Osteocyte (in vitro differentiated cells): ENCODE measurements around the gene TBC1D17. TPM values are rescaled to one million over a fixed set of nuclear protein-coding genes. Genes with fewer than 3 reads are reported as not detected.

ENCODE experiments used
- DNase-seq: peaks from one replicate; pipeline ENCODE4 v3.0.0; 2021; ENCODE audit warnings: mixed read lengths; ENCODE audit not compliant: unreplicated experiment; ENCODE audit errors: extremely low spot score
- H3K27ac Mint-ChIP-seq: one replicate; pipeline ENCODE4 v1.8.0; 2021; ENCODE audit warnings: mild to moderate bottlenecking, mixed read lengths; ENCODE audit not compliant: unreplicated experiment
- H3K27me3 Mint-ChIP-seq: one replicate; pipeline ENCODE4 v1.8.0; 2021; ENCODE audit warnings: mixed read lengths; ENCODE audit not compliant: unreplicated experiment
- H3K36me3 Mint-ChIP-seq: one replicate; pipeline ENCODE4 v1.8.0; 2021; ENCODE audit warnings: mixed read lengths; ENCODE audit not compliant: unreplicated experiment
- H3K4me1 Mint-ChIP-seq: one replicate; pipeline ENCODE4 v1.8.0; 2021; ENCODE audit warnings: mixed read lengths; ENCODE audit not compliant: unreplicated experiment
- H3K4me3 Mint-ChIP-seq: one replicate; pipeline ENCODE4 v1.8.0; 2021; ENCODE audit warnings: mild to moderate bottlenecking, moderate library complexity, mixed read lengths; ENCODE audit not compliant: unreplicated experiment
- H3K9me3 Mint-ChIP-seq: one replicate; pipeline ENCODE4 v1.8.0; 2021; ENCODE audit warnings: mixed read lengths; ENCODE audit not compliant: unreplicated experiment
- CTCF ChIP-seq: fragments of 200-600 bp; sonication (generic); IDR thresholded peaks from 2 replicates; pipeline ENCODE4 v1.5.0; 2021; ENCODE audit warnings: antibody characterized with exemption, mild to moderate bottlenecking, moderate library complexity
- total RNA-seq: library from RNA; stranded (reverse); gene quantifications from 2 replicates; pipeline ENCODE4 v1.2.1, GENCODE V29; 2021

The TBC1D17 gene
- total RNA-seq, 1 donor from 2014 or later: 71.9 TPM

GRCh38 chr19:49896863-49897621, 19.5 kb downstream of the TBC1D17 start, which contains the start of gene IL4I1:
Gene IL4I1, minus strand, starts transcription at chr19:49896887. Its CDS starts 727 bp downstream, at chr19:49896160.
- H3K27me3 Mint-ChIP-seq: peaks cover 4% of the 10 kb centered on the region
- peaks cover 8% of the 10 kb centered on the region for H3K4me1 Mint-ChIP-seq
- H3K36me3 Mint-ChIP-seq: no peaks in the 10 kb centered on the region
- TF ChIP-seq CTCF: no peak
- no peak within 1 kb of the TSS for H3K4me3 Mint-ChIP-seq
- no peaks in the 10 kb centered on the region for H3K9me3 Mint-ChIP-seq
- H3K27ac Mint-ChIP-seq: no peak within 1 kb of the TSS
- DNase-seq: no peak

GRCh38 chr19:49904136-49904535, 26.6 kb downstream of the TBC1D17 start:
- no peak overlapping the region for H3K4me3 Mint-ChIP-seq

GRCh38 chr19:49906879-49907564, 29.5 kb downstream of the TBC1D17 start:
- no peak for TF ChIP-seq CTCF
- Mint-ChIP-seq H3K4me3 (no peak overlapping the region), H3K27me3 (no peaks in the 10 kb centered on the region), H3K4me1 (no peaks in the 10 kb centered on the region), H3K36me3 (peaks cover 9% of the 10 kb centered on the region), H3K27ac (no peak overlapping the region), H3K9me3 (no peaks in the 10 kb centered on the region)
- no peak for DNase-seq

More at GRCh38 chr19:49904136-49904535, 26.6 kb downstream of the TBC1D17 start:
- no peaks in the 10 kb centered on the region for H3K27me3 Mint-ChIP-seq
- peaks cover 9% of the 10 kb centered on the region for H3K36me3 Mint-ChIP-seq
- no peak for DNase-seq
- no peaks in the 10 kb centered on the region for H3K4me1 Mint-ChIP-seq
- no peaks in the 10 kb centered on the region for H3K9me3 Mint-ChIP-seq
- H3K27ac Mint-ChIP-seq: no peak overlapping the region
- TF ChIP-seq CTCF: no peak

GRCh38 chr19:49907745-49908446, 30.4 kb downstream of the TBC1D17 start:
- no peak for TF ChIP-seq CTCF
- no peak for DNase-seq
- H3K9me3 Mint-ChIP-seq: no peaks in the 10 kb centered on the region
- H3K4me1 Mint-ChIP-seq: no peaks in the 10 kb centered on the region
- peaks cover 9% of the 10 kb centered on the region for H3K36me3 Mint-ChIP-seq
- H3K27ac Mint-ChIP-seq: no peak overlapping the region
- no peaks in the 10 kb centered on the region for H3K27me3 Mint-ChIP-seq
- H3K4me3 Mint-ChIP-seq: no peak overlapping the region
